Coronary artery (tissue), 2 donors: Measurements from ENCODE around the gene STUB1.

Experiments used
- DNase-seq: peaks from one replicate; pipeline ENCODE4 v3.0.0-alpha.2; 2017; ENCODE audit warnings: low spot score
- H3K27ac ChIP-seq, 2 donors: fragments of 200-600 bp; sonication (generic); one replicate each; pipeline ENCODE4 v1.5.1; 2016 to 2019
- H3K4me3 ChIP-seq: fragments of 200-600 bp; sonication (generic); 2 replicates; pipeline ENCODE4 v1.5.1; 2016; ENCODE audit warnings: mild to moderate bottlenecking, moderate library complexity
- CTCF ChIP-seq: fragments of 200-600 bp; sonication (generic); IDR thresholded peaks from one replicate; pipeline ENCODE4 v1.5.1; 2019; ENCODE audit warnings: antibody characterized with exemption

Gene STUB1

GRCh38 chr16:676565-676902 lies 3.7 kb upstream of the STUB1 start:
- Histone ChIP-seq H3K4me3 (no peak overlapping the region), H3K27ac (peak overlapping the region in 1 of 2 donors; percentile 16)
- TF ChIP-seq CTCF = no peak
- DNase-seq = no peak

DNA sequence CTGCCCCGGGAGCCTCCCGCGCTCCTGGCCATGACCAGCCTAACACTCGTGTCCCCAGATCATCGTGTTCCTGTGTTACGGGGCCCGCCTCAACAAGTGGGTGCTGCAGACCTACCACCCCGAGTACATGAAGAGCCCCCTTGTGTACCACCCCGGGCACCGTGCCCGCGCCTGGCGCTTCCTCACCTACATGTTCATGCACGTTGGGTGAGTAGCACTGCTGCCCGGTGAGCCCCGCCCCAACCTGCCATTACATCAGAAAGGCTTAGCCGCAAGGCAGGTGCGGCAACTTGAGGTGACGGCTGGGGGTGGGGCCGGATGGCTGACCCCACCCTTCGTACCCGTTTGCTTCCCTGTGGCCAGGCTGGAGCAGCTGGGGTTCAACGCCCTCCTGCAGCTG lies 3.3 kb upstream of the STUB1 start:
- Histone ChIP-seq H3K4me3 (no peak overlapping the region), H3K27ac (no peak overlapping the region)
- TF ChIP-seq CTCF = no peak
- no peak for DNase-seq

DNA sequence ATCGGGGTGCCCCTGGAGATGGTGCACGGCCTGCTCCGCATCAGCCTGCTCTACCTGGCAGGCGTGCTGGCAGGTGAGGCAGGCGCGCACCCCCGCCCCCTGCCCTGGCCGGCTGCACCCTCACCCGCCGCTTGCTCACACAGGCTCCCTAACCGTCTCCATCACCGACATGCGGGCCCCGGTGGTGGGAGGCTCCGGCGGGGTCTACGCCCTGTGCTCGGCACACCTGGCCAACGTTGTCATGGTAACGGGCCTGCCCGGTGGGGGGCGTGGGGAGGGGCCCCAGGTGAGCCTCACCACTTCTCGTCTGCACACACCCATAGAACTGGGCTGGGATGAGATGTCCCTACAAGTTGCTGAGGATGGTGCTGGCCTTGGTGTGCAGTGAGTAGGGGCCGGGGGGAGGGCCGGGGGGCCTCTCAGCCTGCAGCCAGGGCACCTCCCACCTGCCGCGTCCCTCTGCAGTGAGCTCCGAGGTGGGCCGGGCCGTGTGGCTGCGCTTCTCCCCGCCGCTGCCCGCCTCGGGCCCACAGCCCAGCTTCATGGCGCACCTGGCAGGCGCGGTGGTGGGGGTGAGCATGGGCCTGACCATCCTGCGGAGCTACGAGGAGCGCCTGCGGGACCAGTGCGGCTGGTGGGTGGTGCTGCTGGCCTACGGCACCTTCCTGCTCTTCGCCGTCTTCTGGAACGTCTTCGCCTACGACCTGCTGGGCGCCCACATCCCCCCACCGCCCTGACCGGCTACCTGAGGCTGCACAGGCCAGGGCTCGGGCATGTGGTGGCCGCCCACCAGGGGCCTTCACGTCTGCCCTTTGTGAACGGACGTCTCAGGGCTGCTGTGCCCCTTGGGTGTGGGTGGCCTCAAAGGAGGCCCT lies 2.7 kb upstream of the STUB1 start:
- no peak for TF ChIP-seq CTCF
- no peak overlapping the region for H3K27ac ChIP-seq
- no peak overlapping the region for H3K4me3 ChIP-seq

GRCh38 chr16:678209-678857 lies 1.9 kb upstream of the STUB1 start:
- no peak for TF ChIP-seq CTCF
- no peak overlapping the region for H3K27ac ChIP-seq
- no peak for DNase-seq
- H3K4me3 ChIP-seq = no peak overlapping the region

More for the DNA sequence above, 2.7 kb upstream of the STUB1 start:
- DNase-seq = no peak

GRCh38 chr16:678858-679813 lies 1.1 kb upstream of the STUB1 start:
- DNase-seq = no peak
- peak overlapping the region; percentile 49 to 98 for H3K27ac ChIP-seq
- no peak for TF ChIP-seq CTCF

DNA sequence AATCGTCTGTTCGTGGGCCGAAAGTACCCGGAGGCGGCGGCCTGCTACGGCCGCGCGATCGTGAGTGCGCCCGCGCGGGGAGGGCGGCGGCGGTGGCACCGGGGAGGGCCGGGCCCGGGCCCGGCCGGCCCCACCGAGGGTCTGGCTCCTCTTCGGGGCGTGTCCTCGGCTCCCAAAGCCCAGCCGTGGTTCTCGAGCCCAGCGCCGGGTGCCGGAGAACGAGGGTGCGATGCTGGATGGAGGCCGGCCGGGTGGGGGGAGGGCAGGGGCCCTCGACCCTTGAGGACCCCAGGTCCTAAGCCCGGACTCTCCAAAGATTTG lies 375 bp downstream of the STUB1 start:
- peak overlapping the region; percentile 73 to 98 for H3K27ac ChIP-seq

More at GRCh38 chr16:678858-679813, 1.1 kb upstream of the STUB1 start:
- H3K4me3 ChIP-seq = peak overlapping the region; percentile 97

More for the DNA sequence above, 375 bp downstream of the STUB1 start:
- no peak for DNase-seq
- H3K4me3 ChIP-seq = peak overlapping the region; percentile 97
- TF ChIP-seq CTCF = no peak
